Osteocyte (in vitro differentiated cells): ENCODE results near the gene DNAH11. TPM values are rescaled to one million over a fixed set of nuclear protein-coding genes. Genes with fewer than 3 reads are reported as not detected.
"Not testable (repeated sequence)": the region's sequence is repeated elsewhere in the genome, so short reads cannot be mapped to it uniquely, and the experiment has no call there.

Source experiments
- DNase-seq: peaks from one replicate; pipeline ENCODE4 v3.0.0; 2021; ENCODE audit warnings: mixed read lengths; ENCODE audit not compliant: unreplicated experiment; ENCODE audit errors: extremely low spot score
- H3K27ac Mint-ChIP-seq: one replicate; pipeline ENCODE4 v1.8.0; 2021; ENCODE audit warnings: mild to moderate bottlenecking, mixed read lengths; ENCODE audit not compliant: unreplicated experiment
- H3K27me3 Mint-ChIP-seq: one replicate; pipeline ENCODE4 v1.8.0; 2021; ENCODE audit warnings: mixed read lengths; ENCODE audit not compliant: unreplicated experiment
- H3K36me3 Mint-ChIP-seq: one replicate; pipeline ENCODE4 v1.8.0; 2021; ENCODE audit warnings: mixed read lengths; ENCODE audit not compliant: unreplicated experiment
- H3K4me1 Mint-ChIP-seq: one replicate; pipeline ENCODE4 v1.8.0; 2021; ENCODE audit warnings: mixed read lengths; ENCODE audit not compliant: unreplicated experiment
- H3K4me3 Mint-ChIP-seq: one replicate; pipeline ENCODE4 v1.8.0; 2021; ENCODE audit warnings: mild to moderate bottlenecking, moderate library complexity, mixed read lengths; ENCODE audit not compliant: unreplicated experiment
- H3K9me3 Mint-ChIP-seq: one replicate; pipeline ENCODE4 v1.8.0; 2021; ENCODE audit warnings: mixed read lengths; ENCODE audit not compliant: unreplicated experiment
- total RNA-seq: library from RNA; stranded (reverse); gene quantifications from 2 replicates; pipeline ENCODE4 v1.2.1, GENCODE V29; 2021
- TF ChIP-seq, protein P1 (sequence below): fragments of 200-600 bp; sonication (generic); IDR thresholded peaks from 2 replicates; pipeline ENCODE4 v1.5.0; 2021; ENCODE audit warnings: antibody characterized with exemption, mild to moderate bottlenecking, moderate library complexity

The DNAH11 gene
- total RNA-seq, 1 donor from 2014 or later, result not detected

DNA sequence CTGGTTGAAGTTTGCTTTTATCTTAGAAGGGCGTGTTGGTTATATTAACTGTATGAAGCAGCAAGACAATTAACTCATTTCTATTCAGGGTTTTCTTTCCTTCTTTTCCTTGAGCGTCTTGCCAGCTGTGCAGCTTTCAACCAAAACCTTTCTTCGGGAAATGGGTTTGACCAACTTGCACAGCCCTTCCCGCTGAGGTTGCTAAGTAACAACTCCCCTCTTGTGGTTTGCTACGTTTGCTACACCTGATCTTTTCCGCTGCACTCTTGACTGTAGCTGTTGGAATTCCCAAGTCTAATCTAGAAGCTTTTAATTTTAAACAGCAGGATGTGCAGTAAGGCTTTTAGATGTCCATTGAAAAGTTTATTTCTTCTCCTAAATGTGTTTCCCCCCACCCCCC lies 286.0 kb downstream of the DNAH11 start:
- Mint-ChIP-seq H3K9me3 (no peaks in the 10 kb centered on the region), H3K36me3 (no peaks in the 10 kb centered on the region), H3K4me3 (no peak overlapping the region), H3K27me3 (peaks cover 26% of the 10 kb centered on the region), H3K4me1 (no peaks in the 10 kb centered on the region), H3K27ac (no peak overlapping the region)
- TF ChIP-seq, protein P1, sequence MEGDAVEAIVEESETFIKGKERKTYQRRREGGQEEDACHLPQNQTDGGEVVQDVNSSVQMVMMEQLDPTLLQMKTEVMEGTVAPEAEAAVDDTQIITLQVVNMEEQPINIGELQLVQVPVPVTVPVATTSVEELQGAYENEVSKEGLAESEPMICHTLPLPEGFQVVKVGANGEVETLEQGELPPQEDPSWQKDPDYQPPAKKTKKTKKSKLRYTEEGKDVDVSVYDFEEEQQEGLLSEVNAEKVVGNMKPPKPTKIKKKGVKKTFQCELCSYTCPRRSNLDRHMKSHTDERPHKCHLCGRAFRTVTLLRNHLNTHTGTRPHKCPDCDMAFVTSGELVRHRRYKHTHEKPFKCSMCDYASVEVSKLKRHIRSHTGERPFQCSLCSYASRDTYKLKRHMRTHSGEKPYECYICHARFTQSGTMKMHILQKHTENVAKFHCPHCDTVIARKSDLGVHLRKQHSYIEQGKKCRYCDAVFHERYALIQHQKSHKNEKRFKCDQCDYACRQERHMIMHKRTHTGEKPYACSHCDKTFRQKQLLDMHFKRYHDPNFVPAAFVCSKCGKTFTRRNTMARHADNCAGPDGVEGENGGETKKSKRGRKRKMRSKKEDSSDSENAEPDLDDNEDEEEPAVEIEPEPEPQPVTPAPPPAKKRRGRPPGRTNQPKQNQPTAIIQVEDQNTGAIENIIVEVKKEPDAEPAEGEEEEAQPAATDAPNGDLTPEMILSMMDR, result no peak
- DNase-seq, result no peak

DNA sequence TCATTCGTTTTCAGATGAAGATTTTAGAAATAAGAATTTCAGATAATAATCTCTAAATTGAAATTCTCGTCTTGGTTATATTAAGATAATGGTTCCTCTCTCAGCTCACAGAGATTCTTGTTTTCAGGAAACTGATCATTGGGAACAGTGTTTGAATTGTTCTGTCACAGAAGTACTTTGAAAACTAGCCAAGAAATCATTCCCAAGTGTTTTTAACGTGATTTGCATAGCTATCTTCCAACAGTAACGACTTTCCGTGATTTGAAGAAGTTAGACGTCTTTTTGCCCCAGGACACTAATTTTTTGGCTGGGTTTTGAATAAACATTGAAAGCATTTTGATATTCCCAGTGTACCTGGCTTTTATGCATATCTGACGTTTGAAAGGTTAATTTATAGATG lies 286.9 kb downstream of the DNAH11 start:
- no peak for DNase-seq
- Mint-ChIP-seq H3K4me3 (no peak overlapping the region), H3K27me3 (peaks cover 26% of the 10 kb centered on the region), H3K27ac (no peak overlapping the region), H3K4me1 (no peaks in the 10 kb centered on the region), H3K9me3 (no peaks in the 10 kb centered on the region), H3K36me3 (no peaks in the 10 kb centered on the region)
- TF ChIP-seq, protein P1, result no peak

DNA sequence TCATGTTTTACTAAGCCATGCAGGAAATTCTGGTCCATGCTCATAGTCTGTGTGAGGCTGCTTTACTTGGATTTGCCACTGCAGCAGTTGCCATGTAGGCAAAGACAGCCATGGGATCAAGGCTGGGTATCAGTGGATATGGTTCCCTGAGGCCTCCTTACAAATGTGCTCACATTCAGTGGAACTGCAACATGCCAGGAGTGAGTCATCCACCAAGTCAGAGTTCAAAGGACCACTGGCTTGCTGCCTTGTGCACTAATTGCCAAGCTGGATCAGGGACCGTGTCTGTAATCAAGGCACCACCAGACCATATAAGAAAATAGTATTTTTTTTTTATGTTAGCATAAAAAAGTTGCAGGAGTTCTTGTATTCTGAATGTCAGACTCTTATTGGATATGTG lies 301.9 kb downstream of the DNAH11 start:
- no peaks in the 10 kb centered on the region for H3K9me3 Mint-ChIP-seq
- H3K4me3 Mint-ChIP-seq, result no peak overlapping the region
- H3K27ac Mint-ChIP-seq, result no peak overlapping the region
- no peaks in the 10 kb centered on the region for H3K4me1 Mint-ChIP-seq
- TF ChIP-seq, protein P1, result no peak
- no peaks in the 10 kb centered on the region for H3K36me3 Mint-ChIP-seq
- H3K27me3 Mint-ChIP-seq, result no peaks in the 10 kb centered on the region
- no peak for DNase-seq

DNA sequence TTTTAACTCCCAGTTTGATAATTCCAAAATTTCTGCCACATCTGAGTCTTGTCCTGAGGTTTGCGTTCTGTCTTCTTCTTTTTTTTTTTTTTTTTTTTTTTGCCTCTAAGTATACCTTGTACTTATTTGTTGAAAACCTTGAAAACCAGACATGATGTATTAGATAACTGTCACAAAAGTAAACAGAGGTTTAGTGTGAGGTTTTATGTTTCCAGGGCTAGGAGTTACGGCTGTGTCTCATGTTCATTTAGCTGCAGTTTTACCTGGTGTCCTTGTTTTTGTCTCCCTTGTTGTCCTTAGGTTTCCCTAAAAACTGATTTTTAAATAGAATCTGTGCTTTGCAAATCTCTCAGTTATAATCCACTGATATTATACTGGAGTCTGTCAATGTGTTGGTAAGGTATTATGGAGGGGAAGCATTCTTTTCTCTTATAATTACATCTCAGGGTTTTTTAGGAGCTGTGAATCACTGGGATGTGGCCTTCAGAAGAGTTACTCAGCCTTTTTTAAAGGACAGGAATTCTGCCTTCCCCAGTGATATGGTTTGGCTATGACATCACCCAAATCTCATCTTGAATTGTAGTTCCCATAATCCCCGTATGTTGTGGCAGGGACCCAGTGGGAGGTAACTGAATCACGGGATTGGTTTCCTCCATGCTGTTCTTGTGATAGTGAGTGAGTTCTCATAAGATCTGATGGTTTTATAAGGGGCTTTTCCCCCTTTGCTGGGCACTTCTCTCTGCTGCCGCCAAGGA lies 307.9 kb downstream of the DNAH11 start:
- Mint-ChIP-seq H3K4me3 (no peak overlapping the region), H3K36me3 (no peaks in the 10 kb centered on the region), H3K27me3 (no peaks in the 10 kb centered on the region), H3K27ac (no peak overlapping the region), H3K9me3 (no peaks in the 10 kb centered on the region), H3K4me1 (no peaks in the 10 kb centered on the region)
- TF ChIP-seq, protein P1, result no peak
- no peak for DNase-seq

DNA sequence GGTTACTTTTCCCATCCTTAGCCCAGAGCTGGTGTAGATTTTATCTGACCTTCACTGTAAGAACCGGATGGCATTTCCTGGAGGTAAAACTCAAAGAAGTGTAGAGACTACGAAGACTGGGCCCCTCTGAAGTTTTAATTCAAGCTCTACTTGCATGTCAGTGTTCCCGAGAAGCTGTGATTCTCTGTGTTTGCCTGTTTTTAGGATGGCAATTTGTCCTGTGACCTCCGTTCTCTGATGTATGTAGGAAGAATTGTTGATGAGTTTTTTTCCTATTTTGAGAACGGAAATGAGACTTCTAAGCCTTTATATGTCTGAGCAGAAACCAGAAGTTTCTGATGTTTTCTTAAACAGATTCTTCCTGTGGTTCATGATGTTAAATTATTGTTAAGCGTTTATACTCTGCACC lies 308.7 kb downstream of the DNAH11 start:
- no peak for DNase-seq
- TF ChIP-seq, protein P1, result no peak
- Mint-ChIP-seq H3K9me3 (no peaks in the 10 kb centered on the region), H3K27me3 (no peaks in the 10 kb centered on the region), H3K36me3 (no peaks in the 10 kb centered on the region), H3K4me1 (no peaks in the 10 kb centered on the region), H3K27ac (no peak overlapping the region), H3K4me3 (no peak overlapping the region)

DNA sequence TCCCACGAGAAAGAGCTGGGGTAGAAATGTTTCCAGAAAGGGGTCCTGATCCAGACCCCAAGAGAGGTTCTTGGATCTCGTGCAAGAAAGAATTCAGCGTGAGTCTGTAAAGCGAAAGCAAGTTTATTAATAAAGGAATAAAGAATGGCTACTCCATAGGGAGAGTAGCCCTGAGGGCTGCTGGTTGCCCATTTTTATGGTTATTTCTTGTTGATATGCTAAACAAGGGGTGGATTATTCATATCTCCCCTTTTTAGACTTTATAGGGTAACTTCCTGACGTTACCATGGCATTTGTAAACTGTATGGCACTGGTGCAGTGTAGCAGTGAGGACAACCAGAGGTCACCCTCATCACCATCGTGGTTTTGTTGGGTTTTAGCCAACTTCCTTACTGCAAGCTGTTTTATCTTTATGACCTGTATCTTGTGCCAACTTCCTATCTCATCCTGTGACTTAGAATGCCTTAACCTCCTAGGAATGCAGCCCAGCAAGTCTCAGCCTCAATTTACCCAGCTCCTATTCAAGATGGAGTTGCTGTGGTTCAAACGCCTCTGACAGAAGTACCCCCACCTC lies 322.9 kb downstream of the DNAH11 start:
- not testable (repeated sequence) for H3K4me3 Mint-ChIP-seq, DNase-seq, H3K27me3 Mint-ChIP-seq, H3K36me3 Mint-ChIP-seq, H3K9me3 Mint-ChIP-seq, H3K4me1 Mint-ChIP-seq, H3K27ac Mint-ChIP-seq
